ENCODE measurements around the gene HSD11B2. TPM values are rescaled to one million over a fixed set of nuclear protein-coding genes. Genes with fewer than 3 reads are reported as not detected.

Gene HSD11B2
- total RNA-seq, 3 donors from 2014 or later (not counting 1 experiment from before 2014, with no cell fraction given), result not detected

GRCh38 chr16:67456391-67457081 lies 25.6 kb downstream of the HSD11B2 start:
- no peak overlapping the region for H3K4me3 Mint-ChIP-seq
- no peaks in the 10 kb centered on the region for H3K36me3 Mint-ChIP-seq
- peak overlapping the region; percentile 73 to 86 for H3K27ac Mint-ChIP-seq
- no peaks in the 10 kb centered on the region for H3K9me3 ChIP-seq (ENCODE audit: control insufficient read depth, insufficient read depth, low read length)
- H3K27me3 ChIP-seq (ENCODE audit: control insufficient read depth, insufficient read depth, low read length), result no peaks in the 10 kb centered on the region
- H3K9me3 Mint-ChIP-seq, result no peaks in the 10 kb centered on the region
- no peak overlapping the region for H3K4me3 ChIP-seq (ENCODE audit: low read length)
- peak in 2 of 3 donors; percentile 26 to 40 for ATAC-seq
- WGBS (ENCODE audit: insufficient coverage), result 86% methylated on average over 6 of the region's 6 CpGs
- peaks cover 22% of the 10 kb centered on the region for H3K4me1 ChIP-seq (ENCODE audit: control insufficient read depth, insufficient read depth, low read length)
- peaks cover 54 to 77% of the 10 kb centered on the region in 2 donors for H3K4me1 Mint-ChIP-seq
- H3K36me3 ChIP-seq (ENCODE audit: control insufficient read depth, insufficient read depth, low read length), result peaks cover 33% of the 10 kb centered on the region
- H3K27me3 Mint-ChIP-seq (ENCODE audit: low read depth in 2 of 2), result no peaks in the 10 kb centered on the region
- TF ChIP-seq CTCF (IDR thresholded peaks at IDR 0.05), result no peak
- H3K27ac ChIP-seq (ENCODE audit: low read length), result no peak overlapping the region
- intact Hi-C loops (cut with micrococcal nuclease), result no loop called here
- no peak for DNase-seq

- no peaks in the 10 kb centered on the region for H3K27me3 Mint-ChIP-seq (ENCODE audit: low read depth in 2 of 2)
- Histone ChIP-seq H3K27me3 (ENCODE audit: control insufficient read depth, insufficient read depth, low read length) (no peaks in the 10 kb centered on the region), H3K4me3 (ENCODE audit: low read length) (no peak overlapping the region), H3K36me3 (ENCODE audit: control insufficient read depth, insufficient read depth, low read length) (peaks cover 27% of the 10 kb centered on the region), H3K4me1 (ENCODE audit: control insufficient read depth, insufficient read depth, low read length) (peaks cover 22% of the 10 kb centered on the region), H3K27ac (ENCODE audit: low read length) (no peak overlapping the region), H3K9me3 (ENCODE audit: control insufficient read depth, insufficient read depth, low read length) (no peaks in the 10 kb centered on the region)
- no peaks in the 10 kb centered on the region for H3K36me3 Mint-ChIP-seq
- DNase-seq (no peak), ATAC-seq (no peak)
- 95% methylated on average over 7 of the region's 7 CpGs for WGBS (ENCODE audit: insufficient coverage)
- TF ChIP-seq CTCF (IDR thresholded peaks at IDR 0.05), result no peak
- intact Hi-C loops (cut with micrococcal nuclease), result no loop called here
- H3K9me3 Mint-ChIP-seq, result no peaks in the 10 kb centered on the region
- peaks cover 55 to 86% of the 10 kb centered on the region in 2 donors for H3K4me1 Mint-ChIP-seq
- H3K27ac Mint-ChIP-seq, result peak overlapping the region; percentile 73 to 86
- H3K4me3 Mint-ChIP-seq, result no peak overlapping the region
Measured at GRCh38 chr16:67457611-67458010, 26.7 kb downstream of the HSD11B2 start.

GRCh38 chr16:67458121-67458641 lies 27.3 kb downstream of the HSD11B2 start:
- no peak overlapping the region for H3K4me3 ChIP-seq (ENCODE audit: low read length)
- H3K27ac ChIP-seq (ENCODE audit: low read length), result no peak overlapping the region
- no peak for ATAC-seq
- H3K4me1 ChIP-seq (ENCODE audit: control insufficient read depth, insufficient read depth, low read length), result peaks cover 22% of the 10 kb centered on the region
- H3K36me3 ChIP-seq (ENCODE audit: control insufficient read depth, insufficient read depth, low read length), result peaks cover 25% of the 10 kb centered on the region
- WGBS (ENCODE audit: insufficient coverage), result 98% methylated on average over 6 of the region's 6 CpGs
- Mint-ChIP-seq H3K4me1 (peaks cover 55 to 83% of the 10 kb centered on the region in 2 donors), H3K4me3 (no peak overlapping the region), H3K27me3 (ENCODE audit: low read depth in 2 of 2) (no peaks in the 10 kb centered on the region), H3K36me3 (no peaks in the 10 kb centered on the region), H3K27ac (peak overlapping the region; percentile 59 to 68), H3K9me3 (no peaks in the 10 kb centered on the region)
- no peak for DNase-seq
- no peaks in the 10 kb centered on the region for H3K9me3 ChIP-seq (ENCODE audit: control insufficient read depth, insufficient read depth, low read length)
- TF ChIP-seq CTCF (IDR thresholded peaks at IDR 0.05), result no peak
- H3K27me3 ChIP-seq (ENCODE audit: control insufficient read depth, insufficient read depth, low read length), result no peaks in the 10 kb centered on the region
- intact Hi-C loops (cut with micrococcal nuclease), result no loop called here

Data from natural killer cell (primary cell).